Karpas-422 (cell line): ENCODE results near the gene LBHD2. TPM values are rescaled to one million over a fixed set of nuclear protein-coding genes. Genes with fewer than 3 reads are reported as not detected.

Experiments
- DNase-seq: peaks from one replicate; pipeline ENCODE4 v3.0.0-alpha.2; 2015
- H2AFZ ChIP-seq: fragments of 200-600 bp; sonication (generic); 2 replicates; pipeline ENCODE4 v1.6.1; 2014; ENCODE audit warnings: antibody characterized with exemption, low read length, mixed read lengths
- H3K27ac ChIP-seq: fragments of 200-600 bp; sonication (generic); 2 replicates; pipeline ENCODE4 v1.5.1; 2014; ENCODE audit warnings: mild to moderate bottlenecking, low read length, moderate library complexity
- H3K27me3 ChIP-seq: fragments of 200-600 bp; sonication (generic); 2 replicates; pipeline ENCODE4 v1.6.1; 2014; ENCODE audit warnings: low read length, mixed read lengths
- H3K36me3 ChIP-seq: fragments of 200-600 bp; sonication (generic); 2 replicates; pipeline ENCODE4 v1.6.1; 2014; ENCODE audit warnings: low read length, mixed read lengths; ENCODE audit not compliant: insufficient read depth
- H3K4me1 ChIP-seq: fragments of 200-600 bp; sonication (generic); 2 replicates; pipeline ENCODE4 v1.6.1; 2014; ENCODE audit warnings: mild to moderate bottlenecking, low read length, mixed read lengths
- H3K4me2 ChIP-seq: fragments of 200-600 bp; sonication (generic); 2 replicates; pipeline ENCODE4 v1.6.1; 2014; ENCODE audit warnings: low read length, low read depth, mild to moderate bottlenecking; ENCODE audit not compliant: poor library complexity, severe bottlenecking
- H3K4me3 ChIP-seq: fragments of 200-600 bp; sonication (generic); 2 replicates; pipeline ENCODE4 v1.5.1; 2014; ENCODE audit warnings: mild to moderate bottlenecking, antibody characterized with exemption, low read length, mixed read lengths
- H3K79me2 ChIP-seq: fragments of 200-600 bp; sonication (generic); 2 replicates; pipeline ENCODE4 v1.6.1; 2014; ENCODE audit warnings: mild to moderate bottlenecking, low read length, mixed read lengths
- H3K9ac ChIP-seq: fragments of 200-600 bp; sonication (generic); 2 replicates; pipeline ENCODE4 v1.6.0; 2014; ENCODE audit warnings: low read length
- H3K9me2 ChIP-seq: fragments of 200-600 bp; sonication (generic), shearing (Covaris generic); replicated peaks from 2 replicates; pipeline ENCODE4 v1.6.0; 2014; ENCODE audit warnings: mild to moderate bottlenecking, low read length, moderate library complexity; ENCODE audit not compliant: insufficient read depth
- H3K9me3 ChIP-seq: fragments of 300-700, 200-600 bp; sonication (generic); 2 replicates; pipeline ENCODE4 v1.6.1; 2014; ENCODE audit warnings: low read length, mixed read lengths
- H4K20me1 ChIP-seq: fragments of 200-600 bp; sonication (generic); 2 replicates; pipeline ENCODE4 v1.6.1; 2014; ENCODE audit warnings: mild to moderate bottlenecking, antibody characterized with exemption, low read length, low read depth; ENCODE audit not compliant: insufficient read depth
- total RNA-seq: library from RNA; depleted of rRNA; stranded (reverse); fragments of >200 nt; shearing (Covaris generic); gene quantifications from 2 replicates; pipeline ENCODE4 v1.2.3, GENCODE V29; 2014; ENCODE audit warnings: low replicate concordance

LBHD2 gene
- total RNA-seq, 1 experiment from 2014 or later: not detected

DNA sequence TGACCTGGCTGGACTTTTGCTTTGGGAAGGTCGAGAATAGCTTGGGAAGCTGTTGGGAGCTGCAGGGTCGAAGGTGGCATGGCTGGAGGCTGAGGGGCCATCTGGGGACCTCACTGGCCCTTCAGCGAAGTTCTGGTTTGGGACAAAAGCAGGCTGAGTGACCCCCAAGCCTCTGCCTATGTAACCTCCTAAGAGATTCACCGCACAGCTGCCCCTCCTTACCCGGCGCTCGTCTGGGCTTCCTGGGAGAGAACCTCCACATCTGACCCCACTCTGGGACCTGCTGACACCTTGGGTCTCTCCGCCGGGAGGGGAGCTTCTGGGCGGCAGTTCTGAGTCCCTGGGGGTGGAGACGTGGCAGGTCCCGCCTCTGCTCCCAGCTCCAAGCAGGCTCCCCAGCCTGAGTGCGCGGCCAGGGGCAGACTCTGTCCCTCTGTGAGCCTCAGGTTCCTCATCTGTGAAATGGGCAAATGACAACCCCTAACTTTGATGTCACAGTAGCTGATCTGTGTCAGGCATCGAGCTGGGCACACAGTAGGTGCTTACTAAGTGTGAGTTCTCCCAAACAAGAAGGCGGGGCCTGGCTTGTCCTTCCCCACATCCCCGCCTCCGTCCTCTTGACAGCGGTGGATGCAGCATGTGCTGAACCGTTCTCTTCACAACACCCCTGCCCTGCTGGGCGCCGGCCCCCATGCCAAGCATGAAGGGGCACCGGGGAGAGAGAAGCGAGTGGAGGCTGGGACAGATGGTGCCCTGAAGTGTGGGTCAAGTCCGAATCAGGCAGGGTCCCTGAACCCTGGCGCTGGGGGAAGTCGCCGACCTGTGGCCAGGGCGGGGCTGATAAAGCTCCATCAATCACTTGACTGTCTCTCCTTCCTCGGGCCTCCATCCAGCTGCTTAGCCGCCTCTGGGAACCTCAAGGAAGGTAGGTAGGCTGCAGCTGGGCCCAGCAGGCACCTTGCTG lies 14.3 kb downstream of the LBHD2 start:
- no peak overlapping the region for H2AFZ ChIP-seq
- no peak overlapping the region for H3K4me2 ChIP-seq
- H4K20me1 ChIP-seq: peaks cover 11% of the 10 kb centered on the region; the same call in 1 of the 2 replicates
- no peak overlapping the region for H3K4me3 ChIP-seq
- no peak overlapping the region for H3K9ac ChIP-seq
- no peak overlapping the region for H3K27ac ChIP-seq
- H3K79me2 ChIP-seq: no peaks in the 10 kb centered on the region
- no peaks in the 10 kb centered on the region for H3K36me3 ChIP-seq
- no peaks in the 10 kb centered on the region for H3K9me3 ChIP-seq
- no peaks in the 10 kb centered on the region for H3K9me2 ChIP-seq
- H3K4me1 ChIP-seq: 0 out of 2 replicates have a peak, but pooled peaks cover 4% of the 10 kb centered on the region
- no peak for DNase-seq
- H3K27me3 ChIP-seq: no peaks in the 10 kb centered on the region

GRCh38 chr14:103099081-103099732 lies 15.2 kb downstream of the LBHD2 start:
- no peak overlapping the region for H3K4me2 ChIP-seq
- H3K27ac ChIP-seq: no peak overlapping the region
- 0 out of 2 replicates have a peak, but pooled peaks cover 4% of the 10 kb centered on the region for H3K4me1 ChIP-seq
- H2AFZ ChIP-seq: no peak overlapping the region
- no peaks in the 10 kb centered on the region for H3K9me3 ChIP-seq
- H3K36me3 ChIP-seq: no peaks in the 10 kb centered on the region
- DNase-seq: no peak
- peaks cover 11% of the 10 kb centered on the region; the same call in 1 of the 2 replicates for H4K20me1 ChIP-seq
- H3K79me2 ChIP-seq: no peaks in the 10 kb centered on the region
- H3K9ac ChIP-seq: no peak overlapping the region
- no peaks in the 10 kb centered on the region for H3K27me3 ChIP-seq
- no peaks in the 10 kb centered on the region for H3K9me2 ChIP-seq
- H3K4me3 ChIP-seq: no peak overlapping the region

- Histone ChIP-seq H2AFZ (no peak overlapping the region), H3K27me3 (no peaks in the 10 kb centered on the region), H3K27ac (no peak overlapping the region), H3K4me2 (no peak overlapping the region), H3K4me3 (no peak overlapping the region), H3K9me2 (no peaks in the 10 kb centered on the region), H3K9me3 (no peaks in the 10 kb centered on the region), H3K9ac (no peak overlapping the region), H3K36me3 (no peaks in the 10 kb centered on the region), H3K79me2 (no peaks in the 10 kb centered on the region), H4K20me1 (peaks cover 11% of the 10 kb centered on the region; the same call in 1 of the 2 replicates), H3K4me1 (0 out of 2 replicates have a peak, but pooled peaks cover 4% of the 10 kb centered on the region)
- DNase-seq: no peak
Measured at GRCh38 chr14:103099733-103100280, 15.8 kb downstream of the LBHD2 start.

- Histone ChIP-seq H3K4me3 (no peak overlapping the region), H3K4me1 (peaks cover 9% of the 10 kb centered on the region), H2AFZ (no peak overlapping the region), H3K9me2 (no peaks in the 10 kb centered on the region), H3K9ac (no peak overlapping the region), H4K20me1 (peaks cover 8% of the 10 kb centered on the region; the same call in 1 of the 2 replicates), H3K9me3 (no peaks in the 10 kb centered on the region), H3K27me3 (no peaks in the 10 kb centered on the region), H3K4me2 (no peak overlapping the region), H3K27ac (no peak overlapping the region), H3K79me2 (no peaks in the 10 kb centered on the region), H3K36me3 (no peaks in the 10 kb centered on the region)
- no peak for DNase-seq
Measured at GRCh38 chr14:103100281-103101121, 16.5 kb downstream of the LBHD2 start.

GRCh38 chr14:103101257-103101962 lies 17.4 kb downstream of the LBHD2 start:
- Histone ChIP-seq H3K36me3 (no peaks in the 10 kb centered on the region), H3K27ac (no peak overlapping the region), H3K79me2 (no peaks in the 10 kb centered on the region), H3K9me3 (no peaks in the 10 kb centered on the region), H3K9ac (no peak overlapping the region), H4K20me1 (peaks cover 15% of the 10 kb centered on the region; the same call in 1 of the 2 replicates), H3K27me3 (no peaks in the 10 kb centered on the region), H3K4me1 (peaks cover 16% of the 10 kb centered on the region), H3K9me2 (no peaks in the 10 kb centered on the region), H3K4me2 (no peak overlapping the region), H3K4me3 (no peak overlapping the region), H2AFZ (no peak overlapping the region)
- no peak for DNase-seq

DNA sequence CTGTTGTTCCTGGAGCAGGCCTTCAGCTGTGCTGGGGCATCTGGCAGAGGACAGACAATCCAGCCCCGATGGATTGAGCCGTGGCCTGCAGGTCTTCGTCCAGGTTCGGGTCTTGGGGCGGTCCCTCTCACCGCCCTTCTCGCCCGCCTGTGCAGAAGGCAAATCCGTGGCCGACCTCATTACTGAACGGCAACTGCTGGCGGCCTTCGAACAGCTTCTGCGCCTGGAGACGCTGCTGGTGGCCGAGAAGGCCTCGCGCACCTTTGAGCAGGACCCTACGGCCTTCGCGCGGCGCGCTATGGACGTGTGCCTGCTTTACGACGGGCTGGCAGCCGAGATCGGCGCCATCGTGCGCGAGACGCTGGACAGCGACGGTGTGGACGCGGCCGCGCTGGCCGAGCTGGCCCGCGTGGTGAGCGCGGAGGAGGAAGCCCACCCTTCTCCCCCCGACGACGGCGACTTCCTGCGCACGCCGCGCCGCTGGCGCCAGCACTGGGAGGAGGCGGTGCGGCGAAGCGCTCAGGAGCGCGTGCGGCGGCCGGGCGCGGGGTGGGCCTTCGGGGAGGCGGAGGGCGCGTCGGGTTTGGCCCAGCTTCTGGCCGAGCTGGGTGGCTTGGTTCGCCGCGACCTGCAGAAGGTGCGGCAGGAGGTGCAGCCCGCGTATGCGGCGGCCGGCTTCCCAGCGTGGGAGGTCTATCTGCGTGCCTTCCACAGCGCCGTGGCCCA lies 18.1 kb downstream of the LBHD2 start:
- H3K9ac ChIP-seq: no peak overlapping the region
- H3K27me3 ChIP-seq: no peaks in the 10 kb centered on the region
- H3K9me3 ChIP-seq: no peaks in the 10 kb centered on the region
- H3K4me2 ChIP-seq: no peak overlapping the region
- peaks cover 16% of the 10 kb centered on the region for H3K4me1 ChIP-seq
- no peak overlapping the region for H3K27ac ChIP-seq
- H4K20me1 ChIP-seq: peaks cover 15% of the 10 kb centered on the region; the same call in 1 of the 2 replicates
- DNase-seq: no peak
- H3K9me2 ChIP-seq: no peaks in the 10 kb centered on the region
- H2AFZ ChIP-seq: no peak overlapping the region
- no peaks in the 10 kb centered on the region for H3K36me3 ChIP-seq
- no peak overlapping the region for H3K4me3 ChIP-seq
- H3K79me2 ChIP-seq: no peaks in the 10 kb centered on the region

DNA sequence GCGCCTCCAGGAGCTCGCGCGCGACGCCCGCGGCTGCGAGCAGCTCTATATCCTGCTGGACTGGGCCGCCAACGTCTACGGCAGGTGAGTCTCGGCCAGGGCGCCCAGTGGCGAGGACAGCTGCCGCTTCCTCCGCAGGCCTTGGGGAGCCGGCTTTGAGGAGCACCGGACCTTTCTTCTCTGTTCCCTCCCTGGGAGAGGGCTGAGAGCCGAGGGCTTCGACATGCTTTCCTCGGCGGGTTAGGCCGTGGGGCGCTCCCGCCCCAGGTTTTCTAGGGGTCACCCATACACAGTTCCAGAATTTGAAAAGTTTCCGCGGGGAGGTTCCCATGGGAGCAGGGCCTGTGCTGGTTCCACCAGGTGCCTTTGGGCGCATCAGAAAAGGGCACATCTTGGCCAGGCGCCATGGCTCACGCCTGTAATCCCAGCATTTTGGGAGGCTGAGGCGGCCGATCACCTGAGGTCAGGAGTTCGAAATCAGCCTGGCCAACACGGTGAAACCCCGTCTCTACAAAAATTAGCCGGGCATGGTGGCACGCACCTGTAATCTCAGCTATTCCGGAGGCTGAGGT lies 18.8 kb downstream of the LBHD2 start:
- no peaks in the 10 kb centered on the region for H3K27me3 ChIP-seq
- H3K79me2 ChIP-seq: no peaks in the 10 kb centered on the region
- no peaks in the 10 kb centered on the region for H3K9me2 ChIP-seq
- peaks cover 15% of the 10 kb centered on the region; the same call in 1 of the 2 replicates for H4K20me1 ChIP-seq
- no peaks in the 10 kb centered on the region for H3K9me3 ChIP-seq
- no peak overlapping the region for H3K4me2 ChIP-seq
- H3K36me3 ChIP-seq: no peaks in the 10 kb centered on the region
- no peak overlapping the region for H3K9ac ChIP-seq
- DNase-seq: no peak
- H2AFZ ChIP-seq: no peak overlapping the region
- H3K4me3 ChIP-seq: no peak overlapping the region
- H3K4me1 ChIP-seq: peaks cover 16% of the 10 kb centered on the region
- no peak overlapping the region for H3K27ac ChIP-seq
